GM23338 (cell line): ENCODE measurements around the gene ARHGEF39. TPM values are rescaled to one million over a fixed set of nuclear protein-coding genes. Genes with fewer than 3 reads are reported as not detected.

Experiments
- ATAC-seq: fragments of 200-7000 bp; cut with Tn5 transposase; 3 replicates; pipeline ENCODE4 v1.9.1; 2020
- DNase-seq: peaks from one replicate; pipeline ENCODE4 v3.0.0-alpha.2; 2015; ENCODE audit warnings: low spot score
- H2AFZ ChIP-seq: fragments of 200-600 bp; sonication (generic); 2 replicates; pipeline ENCODE4 v1.8.0; 2016; ENCODE audit warnings: antibody characterized with exemption, mild to moderate bottlenecking, moderate library complexity
- H3F3A ChIP-seq: fragments of 200-600 bp; sonication (generic); replicated peaks from 2 replicates; pipeline ENCODE4 v1.8.0; 2017; ENCODE audit warnings: antibody characterized with exemption, mixed run types, low read depth
- H3K27ac ChIP-seq: fragments of 200-600 bp; sonication (generic); 2 replicates; pipeline ENCODE4 v1.6.1; 2016; ENCODE audit warnings: low read depth
- H3K27me3 ChIP-seq: fragments of 200-600 bp; sonication (generic); 2 replicates; pipeline ENCODE4 v1.8.0; 2016; ENCODE audit warnings: mild to moderate bottlenecking, mixed run types, moderate library complexity; ENCODE audit not compliant: insufficient read depth
- H3K36me3 ChIP-seq: fragments of 200-600 bp; sonication (generic); 2 replicates; pipeline ENCODE4 v1.8.0; 2016; ENCODE audit warnings: mild to moderate bottlenecking; ENCODE audit not compliant: insufficient read depth
- H3K4me1 ChIP-seq: fragments of 200-600 bp; sonication (generic); 2 replicates; pipeline ENCODE4 v1.8.0; 2016; ENCODE audit warnings: mild to moderate bottlenecking, moderate library complexity; ENCODE audit not compliant: insufficient read depth
- H3K4me2 ChIP-seq: fragments of 200-600 bp; sonication (generic); 2 replicates; pipeline ENCODE4 v1.7.1; 2017; ENCODE audit warnings: mixed run types
- H3K4me3 ChIP-seq: fragments of 200-600 bp; sonication (generic); 2 replicates; pipeline ENCODE4 v1.6.1; 2016; ENCODE audit warnings: mixed run types
- H3K79me2 ChIP-seq: fragments of 200-600 bp; sonication (generic); replicated peaks from 2 replicates; pipeline ENCODE4 v1.8.0; 2017; ENCODE audit warnings: mild to moderate bottlenecking; ENCODE audit not compliant: insufficient read depth
- H3K9me2 ChIP-seq: fragments of 200-600 bp; sonication (generic); 2 replicates; pipeline ENCODE4 v1.8.0; 2017; ENCODE audit not compliant: insufficient read depth
- H4K20me1 ChIP-seq: fragments of 200-600 bp; sonication (generic); replicated peaks from 2 replicates; pipeline ENCODE4 v1.8.0; 2017; ENCODE audit warnings: mild to moderate bottlenecking; ENCODE audit not compliant: insufficient read depth
- H3K27ac Mint-ChIP-seq: 2 replicates; pipeline ENCODE4 v1.8.0; 2020; ENCODE audit warnings: inconsistent platforms, mild to moderate bottlenecking, moderate library complexity, mixed read lengths
- H3K27me3 Mint-ChIP-seq: 3 replicates; pipeline ENCODE4 v1.8.0; 2022; ENCODE audit warnings: low read depth, mild to moderate bottlenecking, moderate library complexity, mixed read lengths, inconsistent platforms; ENCODE audit not compliant: insufficient read depth, poor library complexity
- H3K36me3 Mint-ChIP-seq: 3 replicates; pipeline ENCODE4 v1.8.0; 2021; ENCODE audit warnings: low read depth, mild to moderate bottlenecking, inconsistent platforms, moderate library complexity, mixed read lengths
- H3K4me1 Mint-ChIP-seq: 3 replicates; pipeline ENCODE4 v1.8.0; 2020; ENCODE audit warnings: mild to moderate bottlenecking, inconsistent platforms, mixed read lengths
- H3K4me3 Mint-ChIP-seq: 3 replicates; pipeline ENCODE4 v1.8.0; 2021; ENCODE audit warnings: moderate library complexity, mild to moderate bottlenecking, inconsistent platforms, mixed read lengths
- H3K9me3 Mint-ChIP-seq: 3 replicates; pipeline ENCODE4 v1.8.0; 2020; ENCODE audit warnings: moderate library complexity, mild to moderate bottlenecking, inconsistent platforms, mixed read lengths
- CREB1 ChIP-seq: fragments of 250-450 bp; sonication (Bioruptor Pico); IDR thresholded peaks from 2 replicates; pipeline ENCODE4 v1.5.0; 2020; ENCODE audit warnings: low read depth, mild to moderate bottlenecking, moderate library complexity
- EZH2 ChIP-seq: fragments of 200-600 bp; sonication (generic); IDR thresholded peaks from one replicate; pipeline ENCODE4 v1.8.0; 2017; ENCODE audit warnings: antibody characterized with exemption, mild to moderate bottlenecking, low read depth; ENCODE audit not compliant: unreplicated experiment
- EZH2phosphoT487 ChIP-seq: fragments of 200-600 bp; sonication (generic); IDR thresholded peaks from one replicate; pipeline ENCODE4 v1.8.1; 2018; ENCODE audit warnings: antibody characterized with exemption; ENCODE audit not compliant: unreplicated experiment
- JUNB ChIP-seq: IDR thresholded peaks from one replicate; pipeline ENCODE4 v1.6.1; 2016; ENCODE audit warnings: antibody characterized with exemption; ENCODE audit not compliant: unreplicated experiment
- NANOG ChIP-seq: IDR thresholded peaks from 2 replicates; pipeline ENCODE4 v1.6.1; 2016; ENCODE audit warnings: antibody characterized with exemption, borderline replicate concordance
- POLR2AphosphoS5 ChIP-seq: IDR thresholded peaks from 2 replicates; pipeline ENCODE4 v1.6.1; 2016; ENCODE audit warnings: antibody characterized with exemption, low read depth
- REST ChIP-seq: IDR thresholded peaks from one replicate; pipeline ENCODE4 v1.6.1; 2018; ENCODE audit warnings: antibody characterized with exemption; ENCODE audit not compliant: unreplicated experiment
- STAT1 ChIP-seq: IDR thresholded peaks from one replicate; pipeline ENCODE4 v1.6.1; 2016; ENCODE audit warnings: antibody characterized with exemption; ENCODE audit not compliant: unreplicated experiment
- ZNF114 ChIP-seq: fragments of 250-450 bp; sonication (Bioruptor Pico); IDR thresholded peaks from 2 replicates; pipeline ENCODE4 v1.5.0; 2020; ENCODE audit warnings: mild to moderate bottlenecking, moderate library complexity
- ZNF331 ChIP-seq: fragments of 250-450 bp; sonication (Bioruptor Pico); IDR thresholded peaks from 2 replicates; pipeline ENCODE4 v1.5.0; 2020; ENCODE audit warnings: low read depth, mild to moderate bottlenecking, moderate library complexity
- ZNF462 ChIP-seq: fragments of 250-450 bp; sonication (Bioruptor Pico); IDR thresholded peaks from 2 replicates; pipeline ENCODE4 v1.5.0; 2020; ENCODE audit warnings: mild to moderate bottlenecking, moderate library complexity
- polyA plus RNA-seq: library from polyadenylated mRNA; unstranded; fragments of >200 nt; fragmentation: Nextera tagmentation; extraction: Ambion mirVana; gene quantifications from 2 replicates; pipeline ENCODE4 v1.2.1, GENCODE V29; 2016
- total RNA-seq: library from RNA; depleted of rRNA; stranded (reverse); fragments of >200 nt; shearing (Covaris generic); gene quantifications from 2 replicates; pipeline ENCODE4 v1.2.3, GENCODE V29; 2014
- TF ChIP-seq, protein P1 (sequence below), 2 experiments: fragments of 200-600 bp in 1 of 2; sonication (generic) in 1 of 2; conservative IDR thresholded peaks; 2 replicates each; pipeline versions ENCODE4 v1.5.1 to v1.6.1; 2016 to 2017; ENCODE audit warnings: antibody characterized with exemption in 2 of 2, low read depth in 2 of 2, mild to moderate bottlenecking in 2 of 2, moderate library complexity in 1 of 2
- TF ChIP-seq, protein P2 (sequence below): IDR thresholded peaks from 2 replicates; pipeline ENCODE4 v1.6.1; 2016; ENCODE audit warnings: antibody characterized with exemption

ARHGEF39 gene
- total and polyA plus RNA-seq, 2 experiments from 2014 or later, result 16.8 to 31.0 TPM

- peaks cover 14% of the 10 kb centered on the region for H3K4me1 Mint-ChIP-seq
- ATAC-seq, result no peak
- no peaks in the 10 kb centered on the region for H3K36me3 Mint-ChIP-seq
- peaks cover 14% of the 10 kb centered on the region for H3K4me1 ChIP-seq
- H3F3A ChIP-seq, result peaks cover 17% of the 10 kb centered on the region
- H3K27me3 ChIP-seq, result peaks cover 33% of the 10 kb centered on the region
- no peaks in the 10 kb centered on the region for H3K79me2 ChIP-seq
- no peak for DNase-seq
- no peaks in the 10 kb centered on the region for H3K9me3 Mint-ChIP-seq
- no peaks in the 10 kb centered on the region for H4K20me1 ChIP-seq
- H3K4me3 Mint-ChIP-seq, result peak within 1 kb of the TSS; percentile 78
- no peaks in the 10 kb centered on the region for H3K9me2 ChIP-seq
- no peak for TF ChIP-seq ZNF331 (CRISPR knock-in tag)
- TF ChIP-seq EZH2, result no peak
- TF ChIP-seq REST, result no peak
- TF ChIP-seq, protein P1, sequence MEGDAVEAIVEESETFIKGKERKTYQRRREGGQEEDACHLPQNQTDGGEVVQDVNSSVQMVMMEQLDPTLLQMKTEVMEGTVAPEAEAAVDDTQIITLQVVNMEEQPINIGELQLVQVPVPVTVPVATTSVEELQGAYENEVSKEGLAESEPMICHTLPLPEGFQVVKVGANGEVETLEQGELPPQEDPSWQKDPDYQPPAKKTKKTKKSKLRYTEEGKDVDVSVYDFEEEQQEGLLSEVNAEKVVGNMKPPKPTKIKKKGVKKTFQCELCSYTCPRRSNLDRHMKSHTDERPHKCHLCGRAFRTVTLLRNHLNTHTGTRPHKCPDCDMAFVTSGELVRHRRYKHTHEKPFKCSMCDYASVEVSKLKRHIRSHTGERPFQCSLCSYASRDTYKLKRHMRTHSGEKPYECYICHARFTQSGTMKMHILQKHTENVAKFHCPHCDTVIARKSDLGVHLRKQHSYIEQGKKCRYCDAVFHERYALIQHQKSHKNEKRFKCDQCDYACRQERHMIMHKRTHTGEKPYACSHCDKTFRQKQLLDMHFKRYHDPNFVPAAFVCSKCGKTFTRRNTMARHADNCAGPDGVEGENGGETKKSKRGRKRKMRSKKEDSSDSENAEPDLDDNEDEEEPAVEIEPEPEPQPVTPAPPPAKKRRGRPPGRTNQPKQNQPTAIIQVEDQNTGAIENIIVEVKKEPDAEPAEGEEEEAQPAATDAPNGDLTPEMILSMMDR (conservative IDR thresholded peaks at IDR 0.05; ENCODE audit: low read depth in 2 of 2), result no peak
- TF ChIP-seq CREB1 (CRISPR knock-in tag), result no peak
- no peak for TF ChIP-seq ZNF114
- TF ChIP-seq NANOG, result no peak
- TF ChIP-seq, protein P2, sequence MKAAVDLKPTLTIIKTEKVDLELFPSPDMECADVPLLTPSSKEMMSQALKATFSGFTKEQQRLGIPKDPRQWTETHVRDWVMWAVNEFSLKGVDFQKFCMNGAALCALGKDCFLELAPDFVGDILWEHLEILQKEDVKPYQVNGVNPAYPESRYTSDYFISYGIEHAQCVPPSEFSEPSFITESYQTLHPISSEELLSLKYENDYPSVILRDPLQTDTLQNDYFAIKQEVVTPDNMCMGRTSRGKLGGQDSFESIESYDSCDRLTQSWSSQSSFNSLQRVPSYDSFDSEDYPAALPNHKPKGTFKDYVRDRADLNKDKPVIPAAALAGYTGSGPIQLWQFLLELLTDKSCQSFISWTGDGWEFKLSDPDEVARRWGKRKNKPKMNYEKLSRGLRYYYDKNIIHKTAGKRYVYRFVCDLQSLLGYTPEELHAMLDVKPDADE, result no peak
- no peak for TF ChIP-seq EZH2phosphoT487
- TF ChIP-seq POLR2AphosphoS5, result no peak
- TF ChIP-seq ZNF462 (CRISPR knock-in tag), result no peak
- no peak for TF ChIP-seq STAT1
- TF ChIP-seq JUNB, result no peak
- no peak within 1 kb of the TSS for H3K27ac Mint-ChIP-seq
- H3K4me3 ChIP-seq, result peak within 1 kb of the TSS; percentile 85
- peaks cover 34% of the 10 kb centered on the region for H3K27me3 Mint-ChIP-seq
- no peaks in the 10 kb centered on the region for H3K36me3 ChIP-seq
- H3K4me2 ChIP-seq, result peak within 1 kb of the TSS; percentile 95
- no peak within 1 kb of the TSS for H3K27ac ChIP-seq
- peak within 1 kb of the TSS; percentile 100 for H2AFZ ChIP-seq
Measured at GRCh38 chr9:35618325-35618727, 46.7 kb downstream of the ARHGEF39 start, which contains the start of gene CD72. CD72 (minus strand) TSS chr9:35618413; CDS start chr9:35618303, 110 bp downstream.
